ENCODE data around the gene B3GALT5.

The B3GALT5 gene

DNA sequence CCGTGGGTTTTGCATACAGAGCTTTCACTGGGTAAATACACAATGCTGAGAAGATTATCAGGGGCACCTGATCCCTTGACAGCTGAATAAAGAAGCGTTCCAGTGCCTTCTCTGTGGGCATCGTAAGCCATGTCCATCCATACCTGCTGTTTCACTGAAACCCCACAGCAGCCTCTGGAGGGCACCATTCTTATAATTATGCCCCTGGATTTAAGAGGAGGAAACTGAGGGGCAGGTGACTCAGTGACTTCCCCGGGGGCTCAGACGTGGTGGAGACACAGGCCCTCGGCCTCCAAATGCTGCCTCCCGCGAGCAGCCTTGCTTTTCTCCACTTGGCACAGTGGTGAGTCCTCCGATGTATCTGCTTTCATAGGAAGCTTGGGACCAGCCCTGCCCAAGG is 56.7 kb downstream of the B3GALT5 start:
- H3K9me2 ChIP-seq (replicated peaks; ENCODE audit: insufficient read depth, low read length): no peaks in the 10 kb centered on the region
- no peak overlapping the region for H3K27ac ChIP-seq (ENCODE audit: low read length)
- no peaks in the 10 kb centered on the region for H3F3A ChIP-seq (ENCODE audit: insufficient read depth, low read length)
- H4K20me1 ChIP-seq (ENCODE audit: insufficient read depth, low read length): no peaks in the 10 kb centered on the region
- H3K4me2 ChIP-seq (ENCODE audit: low read depth, low read length): no peak overlapping the region
- no peaks in the 10 kb centered on the region for H3K9me3 ChIP-seq (replicated peaks; ENCODE audit: insufficient read depth, low read length)
- TF ChIP-seq EZH2phosphoT487 (IDR thresholded peaks at IDR 0.05; ENCODE audit: low read length): no peak
- TF ChIP-seq, protein P1, sequence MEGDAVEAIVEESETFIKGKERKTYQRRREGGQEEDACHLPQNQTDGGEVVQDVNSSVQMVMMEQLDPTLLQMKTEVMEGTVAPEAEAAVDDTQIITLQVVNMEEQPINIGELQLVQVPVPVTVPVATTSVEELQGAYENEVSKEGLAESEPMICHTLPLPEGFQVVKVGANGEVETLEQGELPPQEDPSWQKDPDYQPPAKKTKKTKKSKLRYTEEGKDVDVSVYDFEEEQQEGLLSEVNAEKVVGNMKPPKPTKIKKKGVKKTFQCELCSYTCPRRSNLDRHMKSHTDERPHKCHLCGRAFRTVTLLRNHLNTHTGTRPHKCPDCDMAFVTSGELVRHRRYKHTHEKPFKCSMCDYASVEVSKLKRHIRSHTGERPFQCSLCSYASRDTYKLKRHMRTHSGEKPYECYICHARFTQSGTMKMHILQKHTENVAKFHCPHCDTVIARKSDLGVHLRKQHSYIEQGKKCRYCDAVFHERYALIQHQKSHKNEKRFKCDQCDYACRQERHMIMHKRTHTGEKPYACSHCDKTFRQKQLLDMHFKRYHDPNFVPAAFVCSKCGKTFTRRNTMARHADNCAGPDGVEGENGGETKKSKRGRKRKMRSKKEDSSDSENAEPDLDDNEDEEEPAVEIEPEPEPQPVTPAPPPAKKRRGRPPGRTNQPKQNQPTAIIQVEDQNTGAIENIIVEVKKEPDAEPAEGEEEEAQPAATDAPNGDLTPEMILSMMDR (IDR thresholded peaks at IDR 0.05; ENCODE audit: low read length): no peak
- no peak for TF ChIP-seq EZH2 (optimal IDR thresholded peaks at IDR 0.05; ENCODE audit: low read depth, low read length)
- H3K27me3 ChIP-seq (replicated peaks; ENCODE audit: insufficient read depth, low read length): no peaks in the 10 kb centered on the region
- no peaks in the 10 kb centered on the region for H3K79me2 ChIP-seq (ENCODE audit: low read length)
- no peak for DNase-seq
- H3K4me1 ChIP-seq (ENCODE audit: low read length): peaks cover 18% of the 10 kb centered on the region; the same call in 1 of the 2 replicates
- no peak overlapping the region for H3K9ac ChIP-seq (ENCODE audit: low read length)
- no peak overlapping the region for H2AFZ ChIP-seq (ENCODE audit: low read length)
- H3K4me3 ChIP-seq (ENCODE audit: low read length): no peak overlapping the region
- no peaks in the 10 kb centered on the region for H3K36me3 ChIP-seq (replicated peaks; ENCODE audit: insufficient read depth, low read length)

DNA sequence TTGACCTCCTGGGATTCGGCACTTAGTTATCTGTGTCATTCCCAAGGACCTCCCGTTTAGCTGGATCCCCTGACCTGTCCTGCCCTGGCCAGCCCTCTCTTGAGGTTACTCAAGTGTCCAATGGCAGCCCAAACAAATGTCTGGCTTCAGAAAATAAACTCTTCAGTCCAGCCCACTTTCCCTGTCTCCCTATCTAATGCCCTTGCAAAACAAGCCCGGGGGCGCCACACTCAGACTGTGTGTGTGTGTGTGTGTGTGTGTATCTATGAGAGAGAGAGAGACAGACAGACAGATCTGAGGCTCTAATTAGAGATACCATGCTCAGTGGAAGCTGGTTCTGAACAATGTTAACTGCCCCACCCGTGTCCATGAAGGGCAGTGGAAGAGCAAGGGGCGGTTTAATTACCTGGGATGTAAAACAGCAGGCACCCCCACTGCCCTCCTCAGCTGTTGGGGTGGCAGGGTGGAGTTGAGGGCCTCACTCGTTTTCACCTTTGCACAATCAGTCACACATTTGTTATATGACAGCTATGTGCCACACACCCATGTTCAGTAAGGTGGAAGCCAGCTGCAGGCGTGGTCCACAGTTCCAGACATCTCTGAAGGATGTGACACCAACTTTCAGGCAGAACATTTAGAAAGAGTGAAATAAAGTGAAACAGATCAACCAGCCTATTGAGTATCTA is 57.4 kb downstream of the B3GALT5 start:
- H3K27ac ChIP-seq (ENCODE audit: low read length): no peak overlapping the region
- no peak for TF ChIP-seq EZH2phosphoT487 (IDR thresholded peaks at IDR 0.05; ENCODE audit: low read length)
- TF ChIP-seq, protein P1 (IDR thresholded peaks at IDR 0.05; ENCODE audit: low read length): no peak
- no peak for TF ChIP-seq EZH2 (optimal IDR thresholded peaks at IDR 0.05; ENCODE audit: low read depth, low read length)
- H3K79me2 ChIP-seq (ENCODE audit: low read length): no peaks in the 10 kb centered on the region
- H3K4me3 ChIP-seq (ENCODE audit: low read length): no peak overlapping the region
- H3K9me3 ChIP-seq (replicated peaks; ENCODE audit: insufficient read depth, low read length): no peaks in the 10 kb centered on the region
- H4K20me1 ChIP-seq (ENCODE audit: insufficient read depth, low read length): no peaks in the 10 kb centered on the region
- H3F3A ChIP-seq (ENCODE audit: insufficient read depth, low read length): no peaks in the 10 kb centered on the region
- no peaks in the 10 kb centered on the region for H3K9me2 ChIP-seq (replicated peaks; ENCODE audit: insufficient read depth, low read length)
- DNase-seq: no peak
- no peaks in the 10 kb centered on the region for H3K27me3 ChIP-seq (replicated peaks; ENCODE audit: insufficient read depth, low read length)
- H3K36me3 ChIP-seq (replicated peaks; ENCODE audit: insufficient read depth, low read length): no peaks in the 10 kb centered on the region
- H3K9ac ChIP-seq (ENCODE audit: low read length): no peak overlapping the region
- peaks cover 22% of the 10 kb centered on the region for H3K4me1 ChIP-seq (ENCODE audit: low read length)
- H3K4me2 ChIP-seq (ENCODE audit: low read depth, low read length): no peak overlapping the region
- no peak overlapping the region for H2AFZ ChIP-seq (ENCODE audit: low read length)

DNA sequence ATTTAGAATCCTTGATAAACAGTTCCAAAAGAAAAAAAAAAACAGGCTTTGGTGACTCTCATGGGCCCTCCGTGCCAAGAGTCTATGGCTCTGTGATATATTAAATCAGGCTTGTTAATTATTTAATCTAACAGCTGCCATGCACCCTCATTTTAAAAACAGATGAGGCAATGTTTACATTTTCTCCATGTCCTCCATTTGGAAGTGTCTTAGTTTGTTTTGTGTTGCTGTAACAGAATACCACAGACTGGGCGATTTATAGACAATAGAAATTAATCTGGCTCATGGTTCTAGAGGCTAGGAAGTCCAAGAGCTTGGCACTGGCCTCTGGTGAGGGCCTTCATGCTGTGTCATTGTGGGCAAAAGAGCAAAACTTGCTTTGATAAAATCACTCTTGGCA is 58.0 kb downstream of the B3GALT5 start:
- Histone ChIP-seq H3K27ac (ENCODE audit: low read length) (no peak overlapping the region), H4K20me1 (ENCODE audit: insufficient read depth, low read length) (no peaks in the 10 kb centered on the region), H3K4me2 (ENCODE audit: low read depth, low read length) (no peak overlapping the region), H3K9me2 (replicated peaks; ENCODE audit: insufficient read depth, low read length) (no peaks in the 10 kb centered on the region), H3K79me2 (ENCODE audit: low read length) (no peaks in the 10 kb centered on the region), H3K9ac (ENCODE audit: low read length) (no peak overlapping the region), H3F3A (ENCODE audit: insufficient read depth, low read length) (peaks cover 6% of the 10 kb centered on the region), H3K27me3 (replicated peaks; ENCODE audit: insufficient read depth, low read length) (no peaks in the 10 kb centered on the region), H2AFZ (ENCODE audit: low read length) (no peak overlapping the region), H3K9me3 (replicated peaks; ENCODE audit: insufficient read depth, low read length) (no peaks in the 10 kb centered on the region), H3K4me1 (ENCODE audit: low read length) (peaks cover 22% of the 10 kb centered on the region), H3K36me3 (replicated peaks; ENCODE audit: insufficient read depth, low read length) (no peaks in the 10 kb centered on the region), H3K4me3 (ENCODE audit: low read length) (no peak overlapping the region)
- TF ChIP-seq EZH2phosphoT487 (IDR thresholded peaks at IDR 0.05; ENCODE audit: low read length): no peak
- TF ChIP-seq, protein P1 (IDR thresholded peaks at IDR 0.05; ENCODE audit: low read length): no peak
- TF ChIP-seq EZH2 (optimal IDR thresholded peaks at IDR 0.05; ENCODE audit: low read depth, low read length): no peak
- no peak for DNase-seq

All from MM.1S (cell line).